GM12878 (cell line): ENCODE results near the gene EDC3. TPM values are rescaled to one million over a fixed set of nuclear protein-coding genes. Genes with fewer than 3 reads are reported as not detected.

Experiments
- ATAC-seq: fragments of 200-7000 bp; cut with Tn5 transposase; 3 replicates; pipeline ENCODE4 v1.9.1; 2020; ENCODE audit warnings: mild to moderate bottlenecking, moderate library complexity
- BruUV-seq: library from RNA; stranded (reverse); fragments of 400-500 nt; replicated peaks from 2 replicates; lab custom pipeline; 2021; lab: Mats Ljungman, UMichigan
- CTCF ChIA-PET: fragments of 300-600 bp; sonication (Branson Sonifier 250); formaldehyde crosslinking; extraction: SDS; loops from one replicate; lab custom pipeline; 2021; ENCODE audit warnings: inconsistent platforms; lab: Yijun Ruan, JAX
- POLR2A ChIA-PET: fragments of 350-600 bp; formaldehyde crosslinking; extraction: SDS; loops from one replicate; lab custom pipeline; 2021; ENCODE audit warnings: inconsistent platforms; lab: Charles Lee
- RAD21 ChIA-PET: fragments of 300-600 bp; sonication (Branson Sonifier 250); formaldehyde crosslinking; loops from one replicate; lab custom pipeline; 2023; ENCODE audit warnings: antibody characterized with exemption; ENCODE audit not compliant: unreplicated experiment; lab: Charles Lee
- SMC1A ChIA-PET: fragments of 300-600 bp; sonication (Branson Sonifier 250); formaldehyde crosslinking; loops from one replicate; lab custom pipeline; 2023; ENCODE audit not compliant: unreplicated experiment, uncharacterized antibody; lab: Charles Lee
- DNase-seq: peaks from one replicate; pipeline ENCODE4 v3.0.0-alpha.2; 2011; ENCODE audit warnings: low read depth, low spot score
- FAIRE-seq: peaks from 3 replicates; lab custom pipeline; 2011; peaks lifted over from hg19 to GRCh38; lab: Jason Lieb, UNC
- H2AFZ ChIP-seq: 2 replicates; pipeline ENCODE4 v1.6.0; 2011; ENCODE audit warnings: low read depth, low read length, control low read depth; ENCODE audit not compliant: control insufficient read depth
- H3K27ac ChIP-seq: 2 replicates; pipeline ENCODE4 v1.5.1; 2011; ENCODE audit warnings: control low read depth; ENCODE audit not compliant: control insufficient read depth, insufficient read depth
- H3K27me3 ChIP-seq, 2 experiments: replicated peaks in 1 of 2; 2 replicates each; pipeline versions ENCODE4 v1.6.0 to v1.6.1; 2011; ENCODE audit warnings: low read length in 1 of 2; ENCODE audit not compliant: control insufficient read depth in 2 of 2, insufficient read depth in 2 of 2
- H3K36me3 ChIP-seq, 2 experiments: 2 replicates each; pipeline ENCODE4 v1.5.1; 2011; ENCODE audit warnings: low read length in 1 of 2; ENCODE audit not compliant: control insufficient read depth in 2 of 2, insufficient read depth in 2 of 2
- H3K4me1 ChIP-seq: 2 replicates; pipeline ENCODE4 v1.6.1; 2011; ENCODE audit warnings: mild to moderate bottlenecking, low read length, moderate library complexity, mixed read lengths; ENCODE audit not compliant: control insufficient read depth, insufficient read depth
- H3K4me2 ChIP-seq: 2 replicates; pipeline ENCODE4 v1.6.0; 2011; ENCODE audit warnings: control low read depth; ENCODE audit not compliant: control insufficient read depth, insufficient read depth
- H3K4me3 ChIP-seq: fragments of 200-600 bp; sonication (generic); 2 replicates; pipeline ENCODE4 v1.5.1; 2016
- H3K79me2 ChIP-seq: 2 replicates; pipeline ENCODE4 v1.6.0; 2011; ENCODE audit warnings: low read length; ENCODE audit not compliant: control insufficient read depth, insufficient read depth
- H3K9ac ChIP-seq: 2 replicates; pipeline ENCODE4 v1.8.0; 2011; ENCODE audit warnings: low read length, control low read depth, mixed read lengths; ENCODE audit not compliant: control insufficient read depth, insufficient read depth
- H3K9me3 ChIP-seq: replicated peaks from 3 replicates; pipeline ENCODE4 v1.5.1; 2011; ENCODE audit warnings: mild to moderate bottlenecking, low read length; ENCODE audit not compliant: control insufficient read depth, insufficient read depth
- H4K20me1 ChIP-seq: 2 replicates; pipeline ENCODE4 v1.6.0; 2011; ENCODE audit not compliant: control insufficient read depth, insufficient read depth
- CEBPZ ChIP-seq: fragments of 150-350 bp; IDR thresholded peaks from 2 replicates; pipeline ENCODE4 v1.6.1; 2016; ENCODE audit warnings: low read depth, low read length
- E2F4 ChIP-seq: IDR thresholded peaks from 2 replicates; pipeline ENCODE4 v1.6.1; 2012; ENCODE audit warnings: low read depth, low read length, improper control_type of control experiment
- E4F1 ChIP-seq: fragments of 450-650 bp; IDR thresholded peaks from 2 replicates; pipeline ENCODE4 v1.6.1; 2018; ENCODE audit warnings: borderline replicate concordance, mild to moderate bottlenecking; ENCODE audit not compliant: partially characterized antibody
- FOS ChIP-seq: IDR thresholded peaks from 3 replicates; pipeline ENCODE4 v1.6.1; 2011; ENCODE audit warnings: borderline replicate concordance; ENCODE audit not compliant: insufficient read length; ENCODE audit errors: extremely low read depth
- HDAC6 ChIP-seq: fragments of 200-600 bp; sonication (generic); IDR thresholded peaks from one replicate; pipeline ENCODE4 v1.8.0; 2017; ENCODE audit warnings: antibody characterized with exemption; ENCODE audit not compliant: unreplicated experiment
- WGBS: methylation state at CpG from one replicate; pipeline ENCODE4 v1.1.6; 2016; ENCODE audit warnings: low lambda C conversion rate; ENCODE audit not compliant: insufficient replicate concordance, insufficient coverage; ENCODE audit errors: missing lambda C conversion rate; 5-methylcytosine and 5-hydroxymethylcytosine counted together
- in situ Hi-C: fragments of 300-500 bp; cut with MboI; formaldehyde crosslinking; loops from 9 replicates; pipeline ENCODE4 v1.14.3; 2018; ENCODE audit warnings: mixed read lengths
- intact Hi-C: fragments of 100-400 bp; cut with micrococcal nuclease; formaldehyde crosslinking; loops from one replicate; pipeline ENCODE4 v1.14.2; 2022; ENCODE audit not compliant: unreplicated experiment
- polyA plus RNA-seq, 11 experiments: library from polyadenylated mRNA; depleted of rRNA in 4 of 11; unstranded in 6 of 11; stranded (reverse) in 5 of 11; fragments of >200 nt; fragmentation: Nextera tagmentation in 4 of 11; fragmentation: Illumina TruSeq in 1 of 11; extraction: Ambion mirVana in 4 of 11; extraction: Trizol in 1 of 11; gene quantifications; 1 replicate in 1 of 11; 2 replicates in 10 of 11; pipeline versions ENCODE4 v1.2.1 to v1.2.3, GENCODE V29; 2011 to 2016; ENCODE audit warnings: inconsistent platforms in 2 of 11, missing spikeins in 2 of 11, low read depth in 1 of 11
- total RNA-seq, 4 experiments: library from RNA; depleted of rRNA in 3 of 4; stranded (reverse); fragments of >200 nt in 3 of 4; fragmentation: Illumina TruSeq in 1 of 4; extraction: Trizol in 1 of 4; gene quantifications; 2 replicates each; pipeline versions ENCODE4 v1.2.1 to v1.2.3, GENCODE V29; 2013 to 2021
- TF ChIP-seq, protein P1 (sequence below): IDR thresholded peaks from 2 replicates; pipeline ENCODE4 v1.6.1; 2012; ENCODE audit warnings: improper control_type of control experiment, low read depth, low read length; ENCODE audit not compliant: insufficient replicate concordance
- TF ChIP-seq, protein P2 (sequence below): IDR thresholded peaks from 2 replicates; pipeline ENCODE4 v1.6.1; 2011; ENCODE audit warnings: low read depth, low read length, improper control_type of control experiment, borderline replicate concordance

EDC3 gene
- total and polyA plus RNA-seq, 10 of the 15 experiments (the other 5 are each of a cell fraction or from before 2014, with no cell fraction given) = 11.8 to 48.4 (median 35.3) TPM

GRCh38 chr15:74625693-74626092 lies 70.1 kb downstream of the EDC3 start:
- CTCF ChIA-PET = interaction anchor here (0.5 to 18.5 kb wide), 3 partner anchors 10 to 146 kb away, joined by 3 to 206 read pairs (median 5); no protein-coding TSS in a partner anchor
- peaks cover 33% of the 10 kb centered on the region for H3K4me1 ChIP-seq
- H4K20me1 ChIP-seq = peaks cover 12% of the 10 kb centered on the region
- H3K4me2 ChIP-seq = no peak overlapping the region
- intact Hi-C loops (no loop called here), in situ Hi-C loops (no loop called here)
- DNase-seq (no peak), FAIRE-seq (no peak), ATAC-seq (no peak)
- no peak overlapping the region for H3K9ac ChIP-seq
- no peak overlapping the region for H2AFZ ChIP-seq
- H3K36me3 ChIP-seq = peaks cover 70 to 81% of the 10 kb centered on the region in 2 experiments
- H3K27ac ChIP-seq = no peak overlapping the region
- peaks cover 15% of the 10 kb centered on the region for H3K79me2 ChIP-seq
- WGBS = 91% methylated on average over 6 of the region's 6 CpGs
- H3K27me3 ChIP-seq = no peaks in the 10 kb centered on the region
- BruUV-seq = no TSS peak
- SMC1A ChIA-PET = interaction anchor here (2.1 kb wide), 1 partner anchor 8 kb away, joined by 7 read pairs; no protein-coding TSS in a partner anchor
- H3K4me3 ChIP-seq = no peak overlapping the region
- POLR2A ChIA-PET = interaction anchor here (1.9 kb wide), 1 partner anchor 9 kb away, joined by 6 read pairs; no protein-coding TSS in a partner anchor
- no peaks in the 10 kb centered on the region for H3K9me3 ChIP-seq
- RAD21 ChIA-PET = interaction anchor here (1.0 to 1.9 kb wide), 2 partner anchors 8 to 80 kb away, joined by 3 to 5 read pairs; no protein-coding TSS in a partner anchor
- TF ChIP-seq, protein P1, sequence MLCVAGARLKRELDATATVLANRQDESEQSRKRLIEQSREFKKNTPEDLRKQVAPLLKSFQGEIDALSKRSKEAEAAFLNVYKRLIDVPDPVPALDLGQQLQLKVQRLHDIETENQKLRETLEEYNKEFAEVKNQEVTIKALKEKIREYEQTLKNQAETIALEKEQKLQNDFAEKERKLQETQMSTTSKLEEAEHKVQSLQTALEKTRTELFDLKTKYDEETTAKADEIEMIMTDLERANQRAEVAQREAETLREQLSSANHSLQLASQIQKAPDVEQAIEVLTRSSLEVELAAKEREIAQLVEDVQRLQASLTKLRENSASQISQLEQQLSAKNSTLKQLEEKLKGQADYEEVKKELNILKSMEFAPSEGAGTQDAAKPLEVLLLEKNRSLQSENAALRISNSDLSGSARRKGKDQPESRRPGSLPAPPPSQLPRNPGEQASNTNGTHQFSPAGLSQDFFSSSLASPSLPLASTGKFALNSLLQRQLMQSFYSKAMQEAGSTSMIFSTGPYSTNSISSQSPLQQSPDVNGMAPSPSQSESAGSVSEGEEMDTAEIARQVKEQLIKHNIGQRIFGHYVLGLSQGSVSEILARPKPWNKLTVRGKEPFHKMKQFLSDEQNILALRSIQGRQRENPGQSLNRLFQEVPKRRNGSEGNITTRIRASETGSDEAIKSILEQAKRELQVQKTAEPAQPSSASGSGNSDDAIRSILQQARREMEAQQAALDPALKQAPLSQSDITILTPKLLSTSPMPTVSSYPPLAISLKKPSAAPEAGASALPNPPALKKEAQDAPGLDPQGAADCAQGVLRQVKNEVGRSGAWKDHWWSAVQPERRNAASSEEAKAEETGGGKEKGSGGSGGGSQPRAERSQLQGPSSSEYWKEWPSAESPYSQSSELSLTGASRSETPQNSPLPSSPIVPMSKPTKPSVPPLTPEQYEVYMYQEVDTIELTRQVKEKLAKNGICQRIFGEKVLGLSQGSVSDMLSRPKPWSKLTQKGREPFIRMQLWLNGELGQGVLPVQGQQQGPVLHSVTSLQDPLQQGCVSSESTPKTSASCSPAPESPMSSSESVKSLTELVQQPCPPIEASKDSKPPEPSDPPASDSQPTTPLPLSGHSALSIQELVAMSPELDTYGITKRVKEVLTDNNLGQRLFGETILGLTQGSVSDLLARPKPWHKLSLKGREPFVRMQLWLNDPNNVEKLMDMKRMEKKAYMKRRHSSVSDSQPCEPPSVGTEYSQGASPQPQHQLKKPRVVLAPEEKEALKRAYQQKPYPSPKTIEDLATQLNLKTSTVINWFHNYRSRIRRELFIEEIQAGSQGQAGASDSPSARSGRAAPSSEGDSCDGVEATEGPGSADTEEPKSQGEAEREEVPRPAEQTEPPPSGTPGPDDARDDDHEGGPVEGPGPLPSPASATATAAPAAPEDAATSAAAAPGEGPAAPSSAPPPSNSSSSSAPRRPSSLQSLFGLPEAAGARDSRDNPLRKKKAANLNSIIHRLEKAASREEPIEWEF = no peak
- TF ChIP-seq, protein P2, sequence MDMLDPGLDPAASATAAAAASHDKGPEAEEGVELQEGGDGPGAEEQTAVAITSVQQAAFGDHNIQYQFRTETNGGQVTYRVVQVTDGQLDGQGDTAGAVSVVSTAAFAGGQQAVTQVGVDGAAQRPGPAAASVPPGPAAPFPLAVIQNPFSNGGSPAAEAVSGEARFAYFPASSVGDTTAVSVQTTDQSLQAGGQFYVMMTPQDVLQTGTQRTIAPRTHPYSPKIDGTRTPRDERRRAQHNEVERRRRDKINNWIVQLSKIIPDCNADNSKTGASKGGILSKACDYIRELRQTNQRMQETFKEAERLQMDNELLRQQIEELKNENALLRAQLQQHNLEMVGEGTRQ = no peak
- TF ChIP-seq E2F4 (no peak), CEBPZ (no peak), E4F1 (no peak), FOS (no peak), HDAC6 (no peak)
